ENCODE data around the gene SLC38A2.

SLC38A2 gene

GRCh38 chr12:46383654-46384450 is 11.3 kb upstream of the SLC38A2 start:
- no peaks in the 10 kb centered on the region for H3K27me3 ChIP-seq
- peak overlapping the region; percentile 67 to 90 for H3K4me3 ChIP-seq (ENCODE audit: low read depth in 1 of 2, low read length in 1 of 2)
- TF ChIP-seq CTCF (IDR thresholded peaks at IDR 0.05), result no peak
- peaks cover 46 to 51% of the 10 kb centered on the region in 2 experiments for H3K4me1 ChIP-seq (ENCODE audit: control insufficient read depth in 1 of 2, insufficient read depth in 1 of 2, low read depth in 1 of 2, low read length in 1 of 2)
- no peaks in the 10 kb centered on the region for H3K9me3 ChIP-seq
- H3K36me3 ChIP-seq, result no peaks in the 10 kb centered on the region
- H3K27ac ChIP-seq, result peak overlapping the region; percentile 85

- Histone ChIP-seq H3K9me3 (no peaks in the 10 kb centered on the region), H3K27me3 (no peaks in the 10 kb centered on the region), H3K36me3 (no peaks in the 10 kb centered on the region), H3K4me3 (ENCODE audit: low read depth in 1 of 2, low read length in 1 of 2) (peak overlapping the region; percentile 67 to 90), H3K27ac (peak overlapping the region; percentile 85), H3K4me1 (ENCODE audit: control insufficient read depth in 1 of 2, insufficient read depth in 1 of 2, low read depth in 1 of 2, low read length in 1 of 2) (peaks cover 43 to 47% of the 10 kb centered on the region in 2 experiments)
- peak; percentile 58 for TF ChIP-seq CTCF (IDR thresholded peaks at IDR 0.05)
These were observed 10.5 kb upstream of the SLC38A2 start for GRCh38 chr12:46382964-46383653.

- Histone ChIP-seq H3K4me3 (ENCODE audit: low read depth in 1 of 2, low read length in 1 of 2) (peak overlapping the region; percentile 67 to 90), H3K27ac (peak overlapping the region; percentile 85), H3K4me1 (ENCODE audit: control insufficient read depth in 1 of 2, insufficient read depth in 1 of 2, low read depth in 1 of 2, low read length in 1 of 2) (peaks cover 36 to 41% of the 10 kb centered on the region in 2 experiments), H3K9me3 (no peaks in the 10 kb centered on the region), H3K36me3 (no peaks in the 10 kb centered on the region), H3K27me3 (no peaks in the 10 kb centered on the region)
- TF ChIP-seq CTCF (IDR thresholded peaks at IDR 0.05), result no peak
These were observed 9.9 kb upstream of the SLC38A2 start for GRCh38 chr12:46382408-46382963.

- H3K9me3 ChIP-seq, result no peaks in the 10 kb centered on the region
- no peak overlapping the region for H3K27ac ChIP-seq
- TF ChIP-seq CTCF (IDR thresholded peaks at IDR 0.05), result no peak
- no peaks in the 10 kb centered on the region for H3K27me3 ChIP-seq
- H3K36me3 ChIP-seq, result no peaks in the 10 kb centered on the region
- peaks cover 21 to 28% of the 10 kb centered on the region in 2 experiments for H3K4me1 ChIP-seq (ENCODE audit: control insufficient read depth in 1 of 2, insufficient read depth in 1 of 2, low read depth in 1 of 2, low read length in 1 of 2)
- no peak overlapping the region for H3K4me3 ChIP-seq (ENCODE audit: low read depth in 1 of 2, low read length in 1 of 2)
These were observed 8.3 kb upstream of the SLC38A2 start for GRCh38 chr12:46380881-46381280.

GRCh38 chr12:46380022-46380796 is 7.6 kb upstream of the SLC38A2 start:
- H3K36me3 ChIP-seq, result no peaks in the 10 kb centered on the region
- TF ChIP-seq CTCF (IDR thresholded peaks at IDR 0.05), result no peak

More at GRCh38 chr12:46380022-46380796, 7.6 kb upstream of the SLC38A2 start:
- Histone ChIP-seq H3K27ac (no peak overlapping the region), H3K4me3 (ENCODE audit: low read depth in 1 of 2, low read length in 1 of 2) (no peak overlapping the region), H3K27me3 (no peaks in the 10 kb centered on the region), H3K9me3 (no peaks in the 10 kb centered on the region), H3K4me1 (ENCODE audit: control insufficient read depth in 1 of 2, insufficient read depth in 1 of 2, low read depth in 1 of 2, low read length in 1 of 2) (peaks cover 21 to 24% of the 10 kb centered on the region in 2 experiments)
